Chondrocyte (in vitro differentiated cells): ENCODE measurements around the gene CCDC182. TPM values are rescaled to one million over a fixed set of nuclear protein-coding genes. Genes with fewer than 3 reads are reported as not detected.

Experiments
- DNase-seq: peaks from one replicate; pipeline ENCODE4 v3.0.0; 2021; ENCODE audit warnings: mixed read lengths, low spot score
- H3K27ac Mint-ChIP-seq: one replicate; pipeline ENCODE4 v1.8.0; 2021; ENCODE audit warnings: mild to moderate bottlenecking, moderate library complexity, mixed read lengths; ENCODE audit not compliant: unreplicated experiment
- H3K27me3 Mint-ChIP-seq: 2 replicates; pipeline ENCODE4 v1.8.0; 2021; ENCODE audit warnings: low read depth, mixed read lengths
- H3K36me3 Mint-ChIP-seq: 2 replicates; pipeline ENCODE4 v1.8.0; 2021; ENCODE audit warnings: low read depth, mixed read lengths
- H3K4me1 Mint-ChIP-seq: 2 replicates; pipeline ENCODE4 v1.8.0; 2021; ENCODE audit warnings: low read depth, mild to moderate bottlenecking, mixed read lengths
- H3K4me3 Mint-ChIP-seq: one replicate; pipeline ENCODE4 v1.8.0; 2021; ENCODE audit warnings: mild to moderate bottlenecking, moderate library complexity, mixed read lengths; ENCODE audit not compliant: unreplicated experiment
- H3K9me3 Mint-ChIP-seq: 2 replicates; pipeline ENCODE4 v1.8.0; 2021; ENCODE audit warnings: low read depth, mixed read lengths
- CTCF ChIP-seq: fragments of 200-600 bp; sonication (generic); IDR thresholded peaks from 2 replicates; pipeline ENCODE4 v1.5.0; 2021; ENCODE audit warnings: antibody characterized with exemption, mild to moderate bottlenecking, moderate library complexity
- total RNA-seq: library from RNA; stranded (reverse); gene quantifications from 3 replicates; pipeline ENCODE4 v1.2.1, GENCODE V29; 2021

Gene CCDC182
- total RNA-seq, 1 donor from 2014 or later: not detected

DNA sequence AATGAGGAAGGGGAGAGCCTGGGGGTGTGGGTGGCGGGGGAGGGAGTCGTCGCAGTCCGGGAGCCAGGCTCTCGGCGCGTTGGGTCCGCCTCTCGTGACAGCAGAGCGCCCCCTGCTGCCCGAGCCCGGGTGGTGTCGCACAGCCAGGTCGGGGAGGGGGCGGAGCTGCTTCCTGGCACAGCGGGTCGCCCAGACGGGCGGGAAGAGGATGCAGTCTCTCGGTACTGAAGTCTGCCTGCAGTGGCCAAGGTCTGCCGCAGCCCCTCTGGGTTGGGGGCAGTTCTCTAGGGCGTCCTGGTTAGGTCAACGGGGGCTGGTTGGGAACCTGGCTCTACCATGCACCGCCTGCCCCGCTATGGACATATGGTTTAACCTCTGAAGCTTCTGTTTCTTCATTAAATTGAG is 38.2 kb upstream of the CCDC182 start:
- Mint-ChIP-seq H3K27ac (no peak overlapping the region), H3K4me1 (peaks cover 7% of the 10 kb centered on the region), H3K4me3 (no peak overlapping the region), H3K9me3 (no peaks in the 10 kb centered on the region), H3K27me3 (peaks cover 26% of the 10 kb centered on the region), H3K36me3 (no peaks in the 10 kb centered on the region)
- TF ChIP-seq CTCF: peak; percentile 92
- DNase-seq: no peak

GRCh38 chr17:57782647-57783337 is 37.7 kb upstream of the CCDC182 start:
- H3K27me3 Mint-ChIP-seq: peaks cover 21% of the 10 kb centered on the region
- H3K4me1 Mint-ChIP-seq: peaks cover 7% of the 10 kb centered on the region
- no peak for DNase-seq
- TF ChIP-seq CTCF: no peak
- H3K4me3 Mint-ChIP-seq: no peak overlapping the region
- H3K9me3 Mint-ChIP-seq: no peaks in the 10 kb centered on the region
- no peaks in the 10 kb centered on the region for H3K36me3 Mint-ChIP-seq
- H3K27ac Mint-ChIP-seq: no peak overlapping the region

- Mint-ChIP-seq H3K4me3 (no peak overlapping the region), H3K27me3 (peaks cover 17% of the 10 kb centered on the region), H3K9me3 (no peaks in the 10 kb centered on the region), H3K4me1 (peaks cover 7% of the 10 kb centered on the region), H3K36me3 (no peaks in the 10 kb centered on the region), H3K27ac (no peak overlapping the region)
- TF ChIP-seq CTCF: no peak
- DNase-seq: no peak
Measured at GRCh38 chr17:57782062-57782490, 37.0 kb upstream of the CCDC182 start.

DNA sequence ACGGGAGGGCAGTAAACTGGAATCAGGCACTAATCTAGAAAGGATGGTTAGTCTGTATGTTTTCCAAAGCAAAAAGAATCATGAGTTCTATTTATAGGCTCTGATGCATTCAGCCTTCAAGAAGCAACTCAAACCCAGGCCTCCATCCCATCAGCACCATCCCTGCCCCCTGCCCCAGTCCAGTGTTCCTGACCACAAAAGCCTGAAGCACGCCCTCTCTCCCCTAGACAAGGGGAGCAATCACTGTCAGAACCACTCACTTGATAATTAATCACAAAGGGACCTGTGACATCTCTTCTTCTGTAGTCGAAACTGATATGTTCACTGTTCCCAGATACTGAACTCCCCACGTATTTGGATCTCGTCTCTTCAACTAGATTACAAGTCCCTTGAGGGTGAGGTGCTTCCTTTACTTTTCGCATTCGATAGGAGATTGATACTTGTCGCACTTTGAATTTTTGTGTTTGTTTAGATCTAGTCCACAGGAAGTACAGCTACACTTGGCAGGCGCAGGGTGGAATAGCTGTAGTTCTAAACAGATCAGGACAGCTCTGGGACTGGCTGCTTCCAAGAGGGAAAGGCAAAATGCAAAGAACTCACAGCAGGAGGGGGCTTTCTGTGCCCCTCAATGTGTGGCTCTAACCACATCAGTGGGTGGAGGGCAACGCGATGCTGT is 36.4 kb upstream of the CCDC182 start:
- Mint-ChIP-seq H3K4me1 (peaks cover 7% of the 10 kb centered on the region), H3K4me3 (no peak overlapping the region), H3K27me3 (peaks cover 14% of the 10 kb centered on the region), H3K27ac (no peak overlapping the region), H3K9me3 (no peaks in the 10 kb centered on the region), H3K36me3 (no peaks in the 10 kb centered on the region)
- no peak for DNase-seq
- TF ChIP-seq CTCF: no peak

- TF ChIP-seq CTCF: no peak
- Mint-ChIP-seq H3K9me3 (no peaks in the 10 kb centered on the region), H3K27ac (no peak overlapping the region), H3K27me3 (peaks cover 21% of the 10 kb centered on the region), H3K36me3 (no peaks in the 10 kb centered on the region), H3K4me3 (no peak overlapping the region), H3K4me1 (peaks cover 7% of the 10 kb centered on the region)
- DNase-seq: no peak
Measured at GRCh38 chr17:57779706-57780105, 34.6 kb upstream of the CCDC182 start.
